HEK293 (cell line): Measurements from ENCODE around the gene DOCK8.

Experiments used
- MZF1 ChIP-seq: fragments of 450-650 bp; formaldehyde crosslinking; IDR thresholded peaks from 2 replicates; pipeline ENCODE4 v1.5.1; 2017; ENCODE audit warnings: missing biosample characterization, missing genetic modification characterization, borderline replicate concordance
- SCRT1 ChIP-seq: fragments of 450-650 bp; formaldehyde crosslinking; IDR thresholded peaks from 2 replicates; pipeline ENCODE4 v1.5.1; 2016; ENCODE audit warnings: missing biosample characterization, missing genetic modification characterization, borderline replicate concordance
- ZNF221 ChIP-seq: fragments of 450-650 bp; formaldehyde crosslinking; IDR thresholded peaks from 2 replicates; pipeline ENCODE4 v1.5.1; 2017; ENCODE audit warnings: missing biosample characterization, missing genetic modification characterization, borderline replicate concordance
- TF ChIP-seq, protein P1 (sequence below): fragments of 450-650 bp; formaldehyde crosslinking; IDR thresholded peaks from 2 replicates; pipeline ENCODE4 v1.5.1; 2016; ENCODE audit warnings: missing biosample characterization, missing genetic modification characterization
- TF ChIP-seq, protein P2 (sequence below): fragments of 450-650 bp; formaldehyde crosslinking; IDR thresholded peaks from 2 replicates; pipeline ENCODE4 v1.5.1; 2016; ENCODE audit warnings: missing biosample characterization, missing genetic modification characterization, low read depth
- TF ChIP-seq, protein P3 (sequence below): fragments of 450-650 bp; formaldehyde crosslinking; IDR thresholded peaks from 2 replicates; pipeline ENCODE4 v1.5.1; 2016; ENCODE audit warnings: missing biosample characterization, missing genetic modification characterization

DNA sequence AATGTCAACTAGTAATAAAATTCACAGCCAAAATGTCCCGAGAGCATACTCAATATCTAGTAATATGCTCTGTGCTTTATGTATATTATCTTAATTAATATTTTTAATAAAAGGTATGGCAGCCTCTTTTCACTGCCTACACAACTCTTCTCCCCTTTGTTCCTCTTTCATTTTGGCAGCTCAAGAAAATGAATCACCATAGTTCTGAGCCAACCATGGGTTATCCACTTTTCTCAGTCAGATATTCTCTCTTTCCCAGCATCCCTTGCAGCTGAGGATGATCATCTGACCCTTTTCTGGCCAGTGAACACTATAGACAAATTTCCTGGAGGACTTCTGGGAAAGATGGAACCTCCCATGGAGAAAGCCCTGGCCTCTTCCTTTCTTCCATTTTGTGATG lies 8.2 kb upstream of the DOCK8 start:
- TF ChIP-seq, protein P1, sequence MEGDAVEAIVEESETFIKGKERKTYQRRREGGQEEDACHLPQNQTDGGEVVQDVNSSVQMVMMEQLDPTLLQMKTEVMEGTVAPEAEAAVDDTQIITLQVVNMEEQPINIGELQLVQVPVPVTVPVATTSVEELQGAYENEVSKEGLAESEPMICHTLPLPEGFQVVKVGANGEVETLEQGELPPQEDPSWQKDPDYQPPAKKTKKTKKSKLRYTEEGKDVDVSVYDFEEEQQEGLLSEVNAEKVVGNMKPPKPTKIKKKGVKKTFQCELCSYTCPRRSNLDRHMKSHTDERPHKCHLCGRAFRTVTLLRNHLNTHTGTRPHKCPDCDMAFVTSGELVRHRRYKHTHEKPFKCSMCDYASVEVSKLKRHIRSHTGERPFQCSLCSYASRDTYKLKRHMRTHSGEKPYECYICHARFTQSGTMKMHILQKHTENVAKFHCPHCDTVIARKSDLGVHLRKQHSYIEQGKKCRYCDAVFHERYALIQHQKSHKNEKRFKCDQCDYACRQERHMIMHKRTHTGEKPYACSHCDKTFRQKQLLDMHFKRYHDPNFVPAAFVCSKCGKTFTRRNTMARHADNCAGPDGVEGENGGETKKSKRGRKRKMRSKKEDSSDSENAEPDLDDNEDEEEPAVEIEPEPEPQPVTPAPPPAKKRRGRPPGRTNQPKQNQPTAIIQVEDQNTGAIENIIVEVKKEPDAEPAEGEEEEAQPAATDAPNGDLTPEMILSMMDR (tag by site-specific recombination), result no peak
- TF ChIP-seq, protein P2, sequence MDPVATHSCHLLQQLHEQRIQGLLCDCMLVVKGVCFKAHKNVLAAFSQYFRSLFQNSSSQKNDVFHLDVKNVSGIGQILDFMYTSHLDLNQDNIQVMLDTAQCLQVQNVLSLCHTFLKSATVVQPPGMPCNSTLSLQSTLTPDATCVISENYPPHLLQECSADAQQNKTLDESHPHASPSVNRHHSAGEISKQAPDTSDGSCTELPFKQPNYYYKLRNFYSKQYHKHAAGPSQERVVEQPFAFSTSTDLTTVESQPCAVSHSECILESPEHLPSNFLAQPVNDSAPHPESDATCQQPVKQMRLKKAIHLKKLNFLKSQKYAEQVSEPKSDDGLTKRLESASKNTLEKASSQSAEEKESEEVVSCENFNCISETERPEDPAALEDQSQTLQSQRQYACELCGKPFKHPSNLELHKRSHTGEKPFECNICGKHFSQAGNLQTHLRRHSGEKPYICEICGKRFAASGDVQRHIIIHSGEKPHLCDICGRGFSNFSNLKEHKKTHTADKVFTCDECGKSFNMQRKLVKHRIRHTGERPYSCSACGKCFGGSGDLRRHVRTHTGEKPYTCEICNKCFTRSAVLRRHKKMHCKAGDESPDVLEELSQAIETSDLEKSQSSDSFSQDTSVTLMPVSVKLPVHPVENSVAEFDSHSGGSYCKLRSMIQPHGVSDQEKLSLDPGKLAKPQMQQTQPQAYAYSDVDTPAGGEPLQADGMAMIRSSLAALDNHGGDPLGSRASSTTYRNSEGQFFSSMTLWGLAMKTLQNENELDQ (tag by site-specific recombination), result no peak
- TF ChIP-seq, protein P3, sequence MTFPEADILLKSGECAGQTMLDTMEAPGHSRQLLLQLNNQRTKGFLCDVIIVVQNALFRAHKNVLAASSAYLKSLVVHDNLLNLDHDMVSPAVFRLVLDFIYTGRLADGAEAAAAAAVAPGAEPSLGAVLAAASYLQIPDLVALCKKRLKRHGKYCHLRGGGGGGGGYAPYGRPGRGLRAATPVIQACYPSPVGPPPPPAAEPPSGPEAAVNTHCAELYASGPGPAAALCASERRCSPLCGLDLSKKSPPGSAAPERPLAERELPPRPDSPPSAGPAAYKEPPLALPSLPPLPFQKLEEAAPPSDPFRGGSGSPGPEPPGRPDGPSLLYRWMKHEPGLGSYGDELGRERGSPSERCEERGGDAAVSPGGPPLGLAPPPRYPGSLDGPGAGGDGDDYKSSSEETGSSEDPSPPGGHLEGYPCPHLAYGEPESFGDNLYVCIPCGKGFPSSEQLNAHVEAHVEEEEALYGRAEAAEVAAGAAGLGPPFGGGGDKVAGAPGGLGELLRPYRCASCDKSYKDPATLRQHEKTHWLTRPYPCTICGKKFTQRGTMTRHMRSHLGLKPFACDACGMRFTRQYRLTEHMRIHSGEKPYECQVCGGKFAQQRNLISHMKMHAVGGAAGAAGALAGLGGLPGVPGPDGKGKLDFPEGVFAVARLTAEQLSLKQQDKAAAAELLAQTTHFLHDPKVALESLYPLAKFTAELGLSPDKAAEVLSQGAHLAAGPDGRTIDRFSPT, result no peak
- TF ChIP-seq MZF1 (no peak), ZNF221 (tag by site-specific recombination) (no peak), SCRT1 (tag by site-specific recombination) (no peak)
